BLaER1 treated with 17β-estradiol and CSF1 and Interleukin-3, amounts not matched to agents 10 nM and 100 nM (cell line): ENCODE measurements around the gene FAM168A.

Experiments
- H3K27ac ChIP-seq, 11 experiments: shearing (Covaris generic); formaldehyde crosslinking; 2 replicates each; pipeline ENCODE4 v1.8.1; 2022
- H3K27me3 ChIP-seq, 11 experiments: shearing (Covaris generic); formaldehyde crosslinking; 2 replicates each; pipeline ENCODE4 v1.8.1; 2022
- H3K36me3 ChIP-seq, 11 experiments: shearing (Covaris generic); formaldehyde crosslinking; 2 replicates each; pipeline ENCODE4 v1.8.1; 2022
- H3K4me1 ChIP-seq, 10 experiments: shearing (Covaris generic); formaldehyde crosslinking; 2 replicates each; pipeline ENCODE4 v1.8.1; 2022
- H3K4me2 ChIP-seq, 11 experiments: shearing (Covaris generic); formaldehyde crosslinking; 2 replicates each; pipeline ENCODE4 v1.8.1; 2022
- H3K4me3 ChIP-seq, 10 experiments: shearing (Covaris generic); formaldehyde crosslinking; 2 replicates each; pipeline ENCODE4 v1.8.1; 2022
- H3K9ac ChIP-seq, 11 experiments: shearing (Covaris generic); formaldehyde crosslinking; 2 replicates each; pipeline ENCODE4 v1.8.1; 2022
- H3K9me3 ChIP-seq, 11 experiments: shearing (Covaris generic); formaldehyde crosslinking; replicated peaks in 1 of 11; 2 replicates each; pipeline ENCODE4 v1.8.1; 2022
- H4K20me1 ChIP-seq, 11 experiments: shearing (Covaris generic); formaldehyde crosslinking; 2 replicates each; pipeline ENCODE4 v1.8.1; 2022
- Cebpa-rat ChIP-seq, 11 experiments: shearing (Covaris generic); IDR thresholded peaks; 2 replicates each; pipeline ENCODE4 v1.8.1; 2022

Gene FAM168A

GRCh38 chr11:73376160-73376802, 221.6 kb downstream of the FAM168A start, which contains the start of gene RELT:
Gene RELT, plus strand, starts transcription at chr11:73376399. Its CDS starts 12,738 bp downstream, at chr11:73389137.
- Histone ChIP-seq H3K9ac (peak within 1 kb of the TSS; percentile 94 to 99 (median 99)), H4K20me1 (peaks cover 29 to 50% (median 43%) of the 10 kb centered on the region in 11 experiments; a peak in 21 of 22 replicates), H3K4me3 (peak within 1 kb of the TSS; percentile 91 to 100 (median 99)), H3K36me3 (peaks cover 0 to 25% (median 6%) of the 10 kb centered on the region in 11 experiments; a peak in 10 of 22 replicates), H3K4me2 (peak within 1 kb of the TSS; percentile 89 to 100 (median 96)), H3K27me3 (no peaks in the 10 kb centered on the region), H3K4me1 (peaks cover 56 to 81% (median 77%) of the 10 kb centered on the region in 10 experiments), H3K27ac (peak within 1 kb of the TSS; percentile 92 to 99 (median 96)), H3K9me3 (no peaks in the 10 kb centered on the region)
- TF ChIP-seq Cebpa-rat (IDR thresholded peaks at IDR 0.05), result no peak

GRCh38 chr11:73375830-73376159, 222.1 kb downstream of the FAM168A start:
- Histone ChIP-seq H3K27me3 (no peaks in the 10 kb centered on the region), H3K4me2 (peak overlapping the region; percentile 21 to 80 (median 66); a peak in 21 of 22 replicates), H3K9me3 (no peaks in the 10 kb centered on the region), H3K9ac (peak overlapping the region; percentile 46 to 99 (median 98)), H3K36me3 (peaks cover 0 to 24% (median 6%) of the 10 kb centered on the region in 11 experiments; a peak in 10 of 22 replicates), H3K4me1 (peaks cover 52 to 76% (median 72%) of the 10 kb centered on the region in 10 experiments), H3K27ac (peak overlapping the region; percentile 14 to 99 (median 92); a peak in 21 of 22 replicates), H4K20me1 (peaks cover 25 to 46% (median 38%) of the 10 kb centered on the region in 11 experiments; a peak in 21 of 22 replicates), H3K4me3 (peak overlapping the region in 7 of 10 experiments; percentile 91 to 100 (median 99); a peak in 9 of 20 replicates)
- TF ChIP-seq Cebpa-rat (IDR thresholded peaks at IDR 0.05), result no peak

- H3K27me3 ChIP-seq, result no peaks in the 10 kb centered on the region
- H3K4me2 ChIP-seq, result peak overlapping the region in 4 of 11 experiments; percentile 7 to 21 (median 15); a peak in 5 of 22 replicates
- peaks cover 9 to 29% (median 21%) of the 10 kb centered on the region in 11 experiments; a peak in 21 of 22 replicates for H4K20me1 ChIP-seq
- peaks cover 0 to 9% (median under 1%) of the 10 kb centered on the region in 11 experiments; a peak in 7 of 22 replicates for H3K36me3 ChIP-seq
- no peak overlapping the region for H3K4me3 ChIP-seq
- no peak for TF ChIP-seq Cebpa-rat (IDR thresholded peaks at IDR 0.05)
- no peak overlapping the region for H3K27ac ChIP-seq
- H3K9me3 ChIP-seq, result no peaks in the 10 kb centered on the region
- H3K4me1 ChIP-seq, result peaks cover 35 to 60% (median 56%) of the 10 kb centered on the region in 10 experiments
- H3K9ac ChIP-seq, result peak overlapping the region in 1 of 11 experiments; percentile 35; a peak in 1 of 22 replicates
Measured at GRCh38 chr11:73374151-73374550, 223.8 kb downstream of the FAM168A start.

GRCh38 chr11:73372375-73372993, 225.4 kb downstream of the FAM168A start:
- no peak overlapping the region for H3K4me3 ChIP-seq
- no peaks in the 10 kb centered on the region for H3K27me3 ChIP-seq
- peak overlapping the region; percentile 26 to 70 (median 57) for H3K4me2 ChIP-seq
- TF ChIP-seq Cebpa-rat (IDR thresholded peaks at IDR 0.05), result no peak
- H3K4me1 ChIP-seq, result peaks cover 33 to 52% (median 50%) of the 10 kb centered on the region in 10 experiments
- no peaks in the 10 kb centered on the region for H3K9me3 ChIP-seq
- H3K36me3 ChIP-seq, result no peaks in the 10 kb centered on the region
- peak overlapping the region in 6 of 11 experiments; percentile 17 to 36 (median 32); a peak in 9 of 22 replicates for H3K27ac ChIP-seq
- H3K9ac ChIP-seq, result peak overlapping the region in 7 of 11 experiments; percentile 6 to 47 (median 20); a peak in 8 of 22 replicates
- peaks cover 0 to 12% (median 5%) of the 10 kb centered on the region in 11 experiments; a peak in 18 of 22 replicates for H4K20me1 ChIP-seq

- H3K9me3 ChIP-seq, result no peaks in the 10 kb centered on the region
- no peaks in the 10 kb centered on the region for H3K27me3 ChIP-seq
- H3K4me3 ChIP-seq, result no peak overlapping the region
- H3K9ac ChIP-seq, result peak overlapping the region in 2 of 11 experiments; percentile 29 to 39; a peak in 4 of 22 replicates
- peaks cover 37 to 64% (median 59%) of the 10 kb centered on the region in 10 experiments for H3K4me1 ChIP-seq
- H3K36me3 ChIP-seq, result peaks cover 0 to 10% (median 0%) of the 10 kb centered on the region in 11 experiments; a peak in 3 of 22 replicates
- TF ChIP-seq Cebpa-rat (IDR thresholded peaks at IDR 0.05), result no peak
- H4K20me1 ChIP-seq, result no peaks in the 10 kb centered on the region
- H3K27ac ChIP-seq, result peak overlapping the region in 8 of 11 experiments; percentile 20 to 72 (median 61); a peak in 11 of 22 replicates
- H3K4me2 ChIP-seq, result peak overlapping the region; percentile 73 to 93 (median 87)
Measured at GRCh38 chr11:73367482-73368024, 230.4 kb downstream of the FAM168A start.

GRCh38 chr11:73366953-73367352, 231.0 kb downstream of the FAM168A start:
- peaks cover 0 to 16% (median 0%) of the 10 kb centered on the region in 11 experiments; a peak in 3 of 22 replicates for H3K36me3 ChIP-seq
- no peak overlapping the region for H3K4me3 ChIP-seq
- no peak for TF ChIP-seq Cebpa-rat (IDR thresholded peaks at IDR 0.05)
- H3K27me3 ChIP-seq, result no peaks in the 10 kb centered on the region
- H3K4me1 ChIP-seq, result peaks cover 31 to 58% (median 53%) of the 10 kb centered on the region in 10 experiments
- no peaks in the 10 kb centered on the region for H3K9me3 ChIP-seq
- H3K4me2 ChIP-seq, result peak overlapping the region; percentile 73 to 93 (median 87)
- H4K20me1 ChIP-seq, result no peaks in the 10 kb centered on the region
- peak overlapping the region in 3 of 11 experiments; percentile 29 to 39 (median 39); a peak in 5 of 22 replicates for H3K9ac ChIP-seq
- H3K27ac ChIP-seq, result peak overlapping the region in 9 of 11 experiments; percentile 22 to 72 (median 65); a peak in 16 of 22 replicates

- Histone ChIP-seq H4K20me1 (no peaks in the 10 kb centered on the region), H3K9ac (peak overlapping the region in 7 of 11 experiments; percentile 12 to 51 (median 39); a peak in 9 of 22 replicates), H3K27me3 (no peaks in the 10 kb centered on the region), H3K9me3 (no peaks in the 10 kb centered on the region), H3K4me3 (peak overlapping the region in 1 of 10 experiments; percentile 16; a peak in 1 of 20 replicates), H3K36me3 (peaks cover 0 to 18% (median 0%) of the 10 kb centered on the region in 11 experiments; a peak in 3 of 22 replicates), H3K27ac (peak overlapping the region in 10 of 11 experiments; percentile 48 to 72 (median 64); a peak in 20 of 22 replicates), H3K4me1 (peaks cover 29 to 58% (median 50%) of the 10 kb centered on the region in 10 experiments), H3K4me2 (peak overlapping the region; percentile 73 to 93 (median 87))
- no peak for TF ChIP-seq Cebpa-rat (IDR thresholded peaks at IDR 0.05)
Measured at GRCh38 chr11:73366265-73366610, 231.7 kb downstream of the FAM168A start.
